CD4-positive, alpha-beta T cell treated with Interleukin-6 for 4 hours (primary cell): ENCODE data around the gene DAD1.

Source experiments
- DNase-seq: peaks from one replicate; pipeline ENCODE4 v3.0.0-alpha.2; 2020; ENCODE audit warnings: mixed read lengths

DAD1 gene

DNA sequence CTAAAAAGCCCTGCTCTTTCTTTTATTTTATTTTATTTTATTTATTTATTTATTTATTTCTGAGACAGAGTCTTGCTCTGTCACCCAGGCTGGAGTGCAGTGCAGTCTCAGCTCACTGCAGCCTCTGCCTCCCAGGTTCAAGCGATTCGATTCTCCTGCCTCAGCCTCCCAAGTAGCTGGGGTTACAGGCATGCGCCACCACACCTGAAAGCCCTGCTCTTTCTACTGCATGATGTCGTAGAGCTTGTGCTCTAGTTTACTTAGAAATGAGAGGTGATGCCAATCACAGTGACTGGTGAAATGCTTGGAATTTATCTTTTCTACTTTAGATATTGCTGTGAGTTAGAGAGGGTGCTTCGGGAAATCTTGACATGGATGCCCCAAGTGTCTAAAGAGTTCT lies 54.5 kb downstream of the DAD1 start:
- peak; percentile 20 for DNase-seq

DNA sequence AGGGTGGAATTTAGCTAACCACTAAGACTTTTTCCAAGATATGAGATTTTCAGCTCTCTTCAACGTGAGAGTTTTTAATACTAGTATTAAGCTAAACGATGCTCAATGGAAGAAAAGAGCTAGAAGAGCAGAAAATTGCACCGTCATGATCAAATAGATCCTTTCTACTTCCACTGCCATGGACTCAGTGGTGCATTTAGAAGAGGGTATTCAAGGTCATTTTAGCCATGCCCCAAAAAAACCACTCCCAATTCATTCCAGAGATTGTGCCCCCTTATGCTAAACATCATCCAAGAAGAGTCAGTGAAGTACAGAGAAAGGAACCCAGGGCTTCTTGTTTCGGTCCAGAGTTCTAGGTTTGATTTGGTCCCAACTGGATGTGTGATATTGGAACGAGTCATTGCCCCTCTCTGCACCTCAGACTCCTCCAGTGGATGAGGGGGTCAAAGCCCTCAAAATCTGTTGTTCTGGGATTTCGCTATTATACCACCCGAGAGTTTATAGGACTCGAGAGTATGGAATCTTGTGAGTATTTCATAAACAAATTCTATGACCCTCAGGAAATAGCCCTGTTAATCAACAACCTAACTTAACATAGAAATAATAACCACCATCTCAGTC lies 55.2 kb downstream of the DAD1 start:
- peak; percentile 3 for DNase-seq

DNA sequence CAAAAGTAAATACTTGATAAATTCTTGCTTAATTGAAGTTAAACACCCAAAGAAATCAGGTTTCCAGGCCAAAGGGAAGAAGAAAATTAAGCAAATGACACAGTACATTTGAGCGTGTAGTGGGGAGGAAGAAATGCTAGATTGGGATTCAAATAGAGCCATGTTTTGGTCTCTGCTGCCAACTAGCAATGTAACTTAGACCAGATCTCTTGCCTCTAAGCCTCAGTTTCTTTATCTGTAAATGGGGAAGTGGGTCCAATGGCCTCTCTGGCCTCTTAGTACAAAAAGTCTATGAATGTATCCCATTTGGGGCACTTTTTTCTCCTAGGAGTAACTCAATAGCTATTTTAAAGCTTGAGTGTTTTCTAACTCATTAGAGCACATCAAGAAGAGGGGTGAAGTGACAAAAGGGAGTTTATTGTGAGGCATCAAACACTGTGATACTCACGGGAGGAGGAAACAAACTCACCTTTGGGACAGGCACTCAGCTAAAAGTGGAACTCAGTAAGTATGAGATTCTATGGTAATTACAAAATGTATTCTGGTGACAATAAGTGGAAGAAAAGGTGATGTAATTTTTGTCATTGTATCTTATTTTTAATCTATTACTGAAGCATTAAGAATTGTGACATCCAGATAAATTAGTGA lies 55.8 kb downstream of the DAD1 start:
- DNase-seq: peak; percentile 25

DNA sequence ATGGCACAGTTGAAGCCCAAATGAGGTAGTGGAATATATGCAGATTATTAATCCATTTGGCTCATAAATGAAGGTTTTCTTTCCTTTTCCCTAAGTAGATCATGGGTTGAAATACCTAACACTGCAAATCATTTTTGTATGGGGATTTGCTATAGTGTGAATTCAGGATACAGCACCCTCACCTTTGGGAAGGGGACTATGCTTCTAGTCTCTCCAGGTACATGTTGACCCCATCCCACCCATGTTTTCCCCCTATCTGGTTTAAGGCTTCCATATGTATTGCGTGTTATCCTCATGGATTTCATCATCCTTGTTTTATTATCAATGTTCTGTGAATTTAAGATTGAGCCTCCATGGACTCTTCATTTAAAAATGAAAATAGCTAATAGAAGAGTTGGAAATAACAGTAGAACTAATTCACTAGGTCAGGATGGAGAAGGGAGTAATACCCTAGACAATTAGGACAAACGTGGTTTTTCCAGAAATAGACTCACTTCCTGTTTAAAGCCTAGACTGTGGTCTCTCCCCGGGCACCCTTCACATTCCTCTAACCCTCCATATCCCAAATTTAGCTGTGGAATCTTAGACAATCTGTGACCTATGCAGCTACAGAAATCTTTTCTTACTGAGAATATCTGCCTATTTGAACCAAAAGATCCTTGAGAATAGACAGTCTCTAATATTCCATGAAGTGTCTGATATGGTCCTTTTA lies 56.5 kb downstream of the DAD1 start:
- DNase-seq: no peak

DNA sequence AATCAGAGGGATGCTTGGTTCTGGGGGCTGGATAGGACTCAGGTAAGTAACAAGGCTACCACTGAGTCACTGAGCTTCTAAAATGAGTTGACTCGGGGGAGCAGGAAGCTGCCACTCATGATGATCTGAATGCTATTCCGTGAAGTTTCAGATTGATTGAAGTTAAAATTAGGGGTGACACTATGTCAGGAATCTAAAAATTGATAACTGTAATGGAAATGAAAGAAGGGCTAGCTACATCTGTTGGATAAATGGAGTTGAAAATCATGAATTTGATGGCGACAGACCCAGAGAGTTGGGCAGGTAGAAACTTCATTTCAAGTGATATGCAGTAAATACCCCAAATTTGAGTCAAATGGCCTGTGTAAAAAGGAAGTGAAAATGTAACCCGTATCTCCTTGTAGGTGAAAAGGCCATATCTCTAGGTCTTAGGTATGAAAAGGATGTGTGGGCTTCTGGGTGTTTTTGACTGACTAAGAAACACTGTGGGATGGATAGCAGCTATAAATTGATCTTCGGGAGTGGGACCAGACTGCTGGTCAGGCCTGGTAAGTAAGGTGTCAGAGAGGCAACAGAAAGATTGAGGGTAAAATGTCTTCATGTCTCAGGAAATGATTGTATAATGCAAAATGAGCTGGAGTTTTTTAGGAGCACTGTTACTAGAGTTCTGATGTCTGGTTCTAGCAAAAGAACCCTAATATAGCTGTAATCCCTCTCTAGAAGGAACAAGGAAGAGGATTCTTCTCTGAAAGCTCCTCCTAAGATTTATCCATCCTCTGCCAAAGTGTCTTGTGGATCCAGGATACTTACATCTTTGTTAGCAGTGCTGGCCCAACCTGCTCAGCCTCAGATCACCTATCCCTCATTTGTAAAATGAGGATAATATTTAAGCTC lies 57.3 kb downstream of the DAD1 start:
- DNase-seq: peak; percentile 51

DNA sequence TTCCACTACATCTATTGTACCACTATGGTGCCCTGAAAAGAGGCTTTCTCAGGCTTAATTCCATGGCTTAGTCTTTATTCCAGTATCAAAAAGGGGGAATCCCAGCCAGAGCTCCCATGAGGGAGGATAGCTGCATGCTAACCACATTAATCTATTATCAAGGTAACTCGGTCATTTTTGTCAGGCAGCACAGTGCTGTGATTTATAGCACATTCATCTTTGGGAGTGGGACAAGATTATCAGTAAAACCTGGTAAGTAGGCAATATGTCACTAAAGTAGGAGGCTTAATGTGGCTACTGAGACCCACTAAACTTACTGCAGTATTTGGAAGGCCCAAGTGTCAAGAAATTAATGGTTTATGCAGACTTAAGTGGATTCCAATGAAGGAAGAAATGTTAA lies 58.9 kb downstream of the DAD1 start:
- peak; percentile 4 for DNase-seq

DNA sequence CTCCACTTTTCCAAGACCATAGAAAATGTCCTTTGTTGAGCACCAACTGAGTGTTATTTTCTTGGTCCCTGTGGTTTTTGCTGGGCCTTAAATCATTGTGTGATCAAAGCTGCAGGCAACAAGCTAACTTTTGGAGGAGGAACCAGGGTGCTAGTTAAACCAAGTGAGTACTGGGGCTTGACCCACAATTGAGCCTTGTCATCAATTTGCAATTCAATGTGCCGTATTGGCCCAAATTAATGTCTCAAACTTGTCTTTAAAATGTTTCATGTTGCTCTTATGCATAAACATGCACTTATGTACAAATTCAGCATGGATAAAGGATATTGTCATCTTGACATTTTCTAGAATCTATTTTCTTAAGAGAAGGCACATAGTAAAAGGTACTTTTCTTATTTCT lies 62.3 kb downstream of the DAD1 start:
- DNase-seq: peak; percentile 15

DNA sequence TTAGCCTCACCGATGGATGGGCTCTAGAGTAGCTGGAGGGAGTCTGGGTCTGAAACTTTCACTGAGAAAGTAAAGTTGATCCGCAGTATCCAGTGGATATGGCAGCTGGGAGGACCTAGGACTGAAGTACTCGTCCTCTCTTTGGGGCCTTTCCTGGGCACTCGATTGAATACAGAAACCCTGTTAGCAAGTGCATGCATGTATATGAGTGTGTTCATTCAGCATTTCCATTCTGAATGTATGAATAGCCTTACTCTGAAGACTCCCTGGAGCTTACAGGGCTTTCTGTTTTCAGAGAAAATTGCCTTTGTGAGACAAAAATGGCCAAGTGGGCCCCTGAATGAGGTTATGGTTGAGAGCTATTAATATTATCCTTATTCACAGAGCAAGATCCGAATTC lies 62.8 kb downstream of the DAD1 start:
- DNase-seq: no peak

DNA sequence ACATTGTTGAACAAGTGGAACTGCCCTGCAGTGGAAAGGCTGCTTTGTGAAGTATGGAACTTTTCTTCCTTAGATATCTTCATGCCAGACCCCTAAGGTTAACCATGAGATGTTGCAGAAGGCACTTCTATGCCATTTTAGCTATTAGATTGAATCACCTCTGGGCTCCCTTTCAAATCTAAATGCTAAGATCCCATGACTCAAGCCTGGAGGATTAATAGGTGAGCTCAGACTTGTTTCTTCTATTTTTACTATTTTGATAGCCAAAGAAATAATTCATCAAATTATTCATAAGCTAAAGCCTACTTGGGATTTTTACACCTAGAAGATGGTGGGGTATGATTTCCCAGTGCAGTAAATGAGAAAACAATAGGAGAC lies 64.3 kb downstream of the DAD1 start:
- DNase-seq: no peak

DNA sequence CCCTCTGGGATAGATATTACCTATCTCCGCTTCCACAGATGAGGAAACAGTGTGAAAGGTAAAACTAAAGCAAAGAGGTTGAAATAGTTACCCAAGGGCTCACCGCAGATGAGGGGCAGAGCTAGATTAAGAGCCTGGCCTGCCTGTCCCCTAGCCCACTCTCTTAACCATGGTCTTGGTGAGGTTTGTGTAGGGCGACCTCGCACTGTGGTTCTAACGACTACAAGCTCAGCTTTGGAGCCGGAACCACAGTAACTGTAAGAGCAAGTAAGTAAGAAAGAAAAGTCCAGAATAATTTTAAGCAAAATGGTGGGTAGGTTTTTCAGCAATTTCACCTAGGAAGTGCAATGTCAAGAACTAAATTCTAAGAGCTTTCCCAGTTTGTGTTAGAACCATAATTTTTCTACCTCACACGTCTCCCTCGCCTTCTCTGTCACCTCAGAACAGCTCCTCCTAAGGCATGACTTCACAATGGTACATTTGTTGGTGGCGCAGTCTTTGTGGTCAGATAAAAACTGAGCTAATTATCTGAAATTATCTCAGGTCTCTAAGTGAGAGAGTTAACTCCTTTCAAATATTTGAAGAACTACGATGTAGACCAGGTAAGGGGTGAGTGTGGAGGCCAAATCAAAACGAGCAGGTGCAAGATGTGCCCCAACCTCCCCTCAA lies 64.8 kb downstream of the DAD1 start:
- peak; percentile 36 for DNase-seq

DNA sequence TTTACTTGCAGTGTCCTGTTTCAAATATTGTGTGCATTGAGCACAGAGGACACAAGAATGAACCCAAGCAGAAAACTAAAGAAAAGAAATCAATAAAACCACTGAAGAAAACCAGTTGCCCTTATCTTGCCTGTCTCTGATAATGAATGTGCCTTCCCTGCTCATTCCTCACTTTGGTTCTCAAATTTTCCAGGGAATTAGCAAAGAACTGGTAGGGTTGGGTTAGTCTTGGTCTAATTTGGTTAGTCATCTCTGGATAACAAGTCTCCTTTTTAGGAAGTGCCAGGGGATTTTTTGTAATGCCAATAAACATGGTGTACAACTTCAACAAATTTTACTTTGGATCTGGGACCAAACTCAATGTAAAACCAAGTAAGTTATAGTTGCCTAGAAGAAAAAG lies 65.7 kb downstream of the DAD1 start:
- DNase-seq: no peak

DNA sequence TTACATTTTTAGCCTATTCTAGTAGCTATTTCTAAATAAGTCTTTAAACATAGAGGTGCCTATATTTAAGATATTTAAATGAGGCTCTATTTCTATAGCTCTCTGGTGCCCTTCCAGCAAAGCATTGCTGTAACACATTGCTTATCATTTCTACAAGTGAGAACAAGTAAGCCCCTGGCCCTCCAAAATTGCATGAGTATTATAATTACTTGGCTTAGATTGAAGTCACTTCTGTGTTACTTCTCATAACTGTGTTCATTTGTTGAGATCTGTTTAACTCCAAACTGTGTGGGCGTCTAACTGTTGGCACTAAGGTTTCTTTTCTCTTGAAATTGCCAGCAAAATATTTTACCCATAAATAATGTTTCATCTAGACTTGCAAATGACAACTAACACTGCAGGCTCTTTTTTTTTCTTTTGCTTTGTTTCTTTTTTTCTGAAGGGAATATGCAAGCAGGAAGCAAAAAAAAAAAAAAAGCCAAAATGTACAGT lies 66.5 kb downstream of the DAD1 start:
- peak; percentile 1 for DNase-seq

DNA sequence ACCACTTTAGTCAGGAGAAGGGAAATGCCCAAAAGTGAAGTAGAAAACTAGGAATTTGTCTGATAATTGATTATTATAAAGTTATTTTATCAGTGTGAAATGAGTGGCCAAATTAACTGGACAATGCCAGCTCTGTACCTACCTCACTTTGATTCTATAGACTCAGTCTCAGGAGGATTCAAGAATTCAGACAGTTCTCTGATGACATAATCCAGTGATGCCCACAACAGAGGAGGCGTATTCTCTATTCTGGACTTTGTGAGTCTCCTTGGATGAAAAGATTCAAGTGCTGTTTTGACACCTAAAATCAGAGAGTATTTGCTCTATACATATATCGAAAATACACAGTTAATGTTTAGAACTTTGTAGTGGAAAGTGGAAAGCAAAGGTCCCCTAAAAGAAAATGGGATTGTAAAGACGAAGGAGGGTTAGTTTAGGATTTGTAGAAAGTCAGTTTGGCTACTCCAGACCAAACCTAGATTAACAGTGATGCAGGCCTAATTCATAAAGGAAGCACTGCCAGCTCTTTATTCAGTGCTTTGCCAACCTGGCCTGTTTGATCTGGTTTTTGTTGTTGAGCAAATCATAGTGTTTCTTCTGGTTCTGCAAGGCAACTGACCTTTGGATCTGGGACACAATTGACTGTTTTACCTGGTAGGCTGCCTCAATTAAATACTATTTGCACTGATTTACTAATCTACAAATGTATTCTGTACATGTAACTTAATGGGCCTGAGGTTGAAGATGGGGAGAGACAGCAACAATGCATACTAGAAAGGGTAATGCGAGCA lies 67.4 kb downstream of the DAD1 start:
- DNase-seq: peak; percentile 22

DNA sequence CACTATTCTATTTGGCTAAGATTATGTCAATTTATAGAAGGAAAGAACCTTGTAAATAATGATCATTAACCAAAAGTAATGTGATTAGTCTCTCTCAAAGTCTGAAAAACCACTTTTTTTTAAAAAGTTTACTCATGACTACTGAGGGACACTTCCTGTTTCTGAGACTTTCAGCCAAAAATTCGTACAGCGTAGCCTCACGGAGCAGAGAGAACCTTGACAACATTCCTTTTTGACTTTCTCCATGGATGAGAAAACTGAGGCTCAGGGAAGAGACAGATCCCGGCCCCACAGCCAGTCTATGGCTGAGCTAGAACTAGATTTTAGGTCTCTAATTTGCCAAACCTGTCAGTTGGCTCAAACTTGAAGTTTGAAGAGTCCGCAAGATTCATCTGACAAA lies 68.2 kb downstream of the DAD1 start:
- peak; percentile 38 for DNase-seq

DNA sequence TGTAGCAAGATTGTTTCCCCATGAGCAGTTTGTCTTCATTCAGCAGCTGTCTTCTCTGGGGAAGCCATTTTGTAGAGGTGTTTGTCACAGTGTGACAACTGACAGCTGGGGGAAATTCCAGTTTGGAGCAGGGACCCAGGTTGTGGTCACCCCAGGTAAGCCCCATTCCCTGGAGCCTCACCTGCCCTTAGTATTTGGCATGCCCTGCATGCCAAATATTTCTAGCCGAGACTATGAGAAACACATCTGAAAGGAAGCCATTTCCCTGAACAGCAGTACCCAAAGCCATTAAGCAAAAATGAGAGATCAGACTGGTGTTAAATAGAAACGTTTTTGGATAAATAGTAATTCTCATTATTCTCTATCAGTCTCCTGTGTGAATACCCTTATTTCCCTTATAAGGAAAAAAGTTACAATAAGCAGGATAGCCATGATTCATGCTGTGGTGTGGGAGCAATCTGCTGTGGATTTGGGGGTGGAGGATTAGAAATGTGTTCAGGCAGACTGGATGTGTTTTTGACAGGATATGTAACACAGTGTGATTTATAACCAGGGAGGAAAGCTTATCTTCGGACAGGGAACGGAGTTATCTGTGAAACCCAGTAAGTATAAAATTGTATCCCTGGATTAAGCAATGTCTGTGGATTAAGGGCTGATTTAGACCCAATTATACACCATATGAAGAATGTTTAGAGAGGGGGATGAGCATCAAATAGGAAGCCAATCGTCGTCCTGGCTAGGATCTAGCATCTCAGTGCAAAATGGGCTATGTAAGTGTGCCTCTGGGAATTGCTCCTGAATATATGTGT lies 68.9 kb downstream of the DAD1 start:
- peak; percentile 18 for DNase-seq

DNA sequence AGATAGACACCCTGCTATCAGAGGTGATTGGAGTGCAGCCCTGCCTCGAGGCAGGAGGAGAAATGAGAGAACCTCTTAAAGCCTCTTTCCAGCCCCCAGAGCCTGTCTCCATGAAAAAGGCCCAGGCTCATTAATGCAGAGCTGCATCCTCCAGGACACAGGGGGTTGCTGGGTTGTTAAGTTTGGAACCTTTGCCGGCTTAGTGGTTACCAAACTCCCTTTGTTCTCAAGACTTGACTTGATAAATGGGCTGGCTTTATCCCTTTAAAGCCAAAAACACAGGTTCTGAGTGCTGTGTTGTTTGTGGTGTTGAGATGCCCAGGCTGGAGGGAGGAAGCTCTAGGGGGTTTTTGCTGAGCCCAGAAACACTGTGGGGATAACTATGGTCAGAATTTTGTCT lies 71.0 kb downstream of the DAD1 start:
- peak; percentile 16 for DNase-seq

DNA sequence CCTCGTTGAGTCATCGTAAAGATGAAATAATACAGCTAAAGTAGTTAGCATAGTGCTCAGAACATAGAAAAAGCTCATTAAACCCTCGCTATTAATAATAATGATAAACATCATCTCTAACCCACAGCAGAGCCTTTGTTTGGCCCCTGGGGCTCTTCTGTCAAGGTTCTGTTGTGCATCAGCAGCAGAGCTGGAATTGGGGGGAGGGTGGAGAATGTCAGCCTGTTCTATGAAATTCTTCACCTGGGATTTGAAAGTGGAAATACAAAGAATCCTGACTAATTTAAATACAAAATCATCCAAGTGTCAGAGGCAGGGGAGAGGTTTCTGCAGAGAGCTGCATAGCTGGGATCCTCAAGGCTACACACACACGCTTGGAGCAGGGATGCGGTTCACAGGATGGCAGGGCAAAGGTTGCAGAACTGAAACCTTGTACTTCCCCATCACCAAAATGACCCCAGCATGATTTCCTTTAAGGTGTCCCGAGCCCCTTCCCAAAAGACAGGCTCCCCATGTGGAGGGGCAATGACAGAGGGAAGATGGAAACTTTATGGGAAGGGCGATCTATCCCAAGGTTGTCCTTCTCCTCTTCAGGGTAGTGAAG lies 71.8 kb downstream of the DAD1 start:
- peak; percentile 17 for DNase-seq

DNA sequence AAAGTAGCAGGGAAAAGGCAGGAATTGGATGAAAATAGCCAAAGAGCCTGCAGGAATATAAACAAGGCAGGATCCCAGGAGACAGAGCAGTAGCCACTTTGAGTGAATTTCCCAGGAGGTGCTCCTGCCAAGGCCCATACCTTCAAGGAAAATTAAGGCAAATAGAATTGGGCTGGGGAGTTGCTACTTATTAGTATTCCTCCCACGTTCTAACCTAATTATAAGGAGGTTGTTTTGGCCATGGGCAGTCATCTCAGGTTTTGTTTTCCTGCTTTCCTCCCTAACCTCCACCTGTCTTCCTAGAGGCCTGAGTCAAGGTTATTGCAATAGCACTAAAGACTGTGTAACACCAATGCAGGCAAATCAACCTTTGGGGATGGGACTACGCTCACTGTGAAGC lies 73.1 kb downstream of the DAD1 start:
- DNase-seq: no peak
